ENCODE measurements around the gene FGF10. TPM values are rescaled to one million over a fixed set of nuclear protein-coding genes. Genes with fewer than 3 reads are reported as not detected.

FGF10 gene
- polyA plus RNA-seq, 2 of the 4 experiments (the other 2 are of a cell fraction), result not detected

- Histone ChIP-seq H3K27ac (no peak overlapping the region), H3K9me3 (no peaks in the 10 kb centered on the region), H3K4me2 (no peak overlapping the region), H3K4me3 (no peak overlapping the region), H3K4me1 (no peaks in the 10 kb centered on the region)
- ATAC-seq (no peak), DNase-seq (ENCODE audit: low read depth in 1 of 2, low spot score in 1 of 2) (no peak), FAIRE-seq (no peak)
- TF ChIP-seq ZC3H11A (IDR thresholded peaks at IDR 0.05) (no peak), NR3C1 (IDR thresholded peaks at IDR 0.05) (no peak), POLR2AphosphoS2 (conservative IDR thresholded peaks at IDR 0.05; ENCODE audit: low read length) (no peak), ESRRA (IDR thresholded peaks at IDR 0.05; ENCODE audit: borderline replicate concordance, low read length) (no peak), POLR2A (IDR thresholded peaks at IDR 0.05; ENCODE audit: low read length) (no peak), MAZ (IDR thresholded peaks at IDR 0.05; ENCODE audit: borderline replicate concordance, low read depth, low read length) (no peak), ZNF302 (CRISPR knock-in tag; IDR thresholded peaks at IDR 0.05) (no peak), HEYL (CRISPR knock-in tag; IDR thresholded peaks at IDR 0.05) (no peak), BCL3 (IDR thresholded peaks at IDR 0.05) (no peak), CBX8 (IDR thresholded peaks at IDR 0.05) (no peak), CEBPB (IDR thresholded peaks at IDR 0.05) (no peak), KDM5A (IDR thresholded peaks at IDR 0.05) (no peak)
- 0% methylated on average over 1 of the region's 1 CpG for WGBS (ENCODE audit: missing lambda C conversion rate)
- POLR2A ChIA-PET, result no interaction called here
- CTCF ChIA-PET, result no interaction called here
These were observed 33.0 kb downstream of the FGF10 start for GRCh38 chr5:44356231-44356630.

- ChIA-PET CTCF (interaction anchor here (0.9 to 1.6 kb wide), 2 partner anchors 8 to 14 kb away, joined by 3 to 5 read pairs; no protein-coding TSS in a partner anchor), POLR2A (no interaction called here)
- DNase-seq (ENCODE audit: low read depth in 1 of 2, low spot score in 1 of 2) (no peak), ATAC-seq (no peak), FAIRE-seq (no peak)
- 4% methylated on average over 2 of the region's 2 CpGs for WGBS (ENCODE audit: missing lambda C conversion rate)
- TF ChIP-seq HMGXB4 (CRISPR knock-in tag; IDR thresholded peaks at IDR 0.05; ENCODE audit: borderline replicate concordance), result no peak
- no peak for TF ChIP-seq BCL3 (IDR thresholded peaks at IDR 0.05)
- no peak for TF ChIP-seq TP53 (CRISPR knock-in tag; IDR thresholded peaks at IDR 0.05)
- no peak for TF ChIP-seq KDM1A (IDR thresholded peaks at IDR 0.05; ENCODE audit: low read depth)
- no peaks in the 10 kb centered on the region for H3K4me1 ChIP-seq
- no peak overlapping the region for H3K27ac ChIP-seq
- no peak overlapping the region for H3K4me2 ChIP-seq
- H3K4me3 ChIP-seq, result no peak overlapping the region
- H3K9me3 ChIP-seq, result no peaks in the 10 kb centered on the region
These were observed 43.3 kb downstream of the FGF10 start for GRCh38 chr5:44345871-44346270.

- FAIRE-seq (no peak), DNase-seq (ENCODE audit: low read depth in 1 of 2, low spot score in 1 of 2) (no peak), ATAC-seq (no peak)
- Histone ChIP-seq H3K4me2 (no peak overlapping the region), H3K27ac (no peak overlapping the region), H3K4me1 (no peaks in the 10 kb centered on the region), H3K4me3 (no peak overlapping the region), H3K9me3 (no peaks in the 10 kb centered on the region)
- 4% methylated on average over 2 of the region's 2 CpGs for WGBS (ENCODE audit: missing lambda C conversion rate)
- TF ChIP-seq FOSB (CRISPR knock-in tag; IDR thresholded peaks at IDR 0.05) (no peak), HOXB13 (CRISPR knock-in tag; IDR thresholded peaks at IDR 0.05; ENCODE audit: low read depth) (no peak), GATA3 (IDR thresholded peaks at IDR 0.05; ENCODE audit: borderline replicate concordance) (no peak), ATOH8 (CRISPR knock-in tag; IDR thresholded peaks at IDR 0.05; ENCODE audit: low read depth) (no peak), KDM5A (IDR thresholded peaks at IDR 0.05) (no peak), ELK1 (IDR thresholded peaks at IDR 0.05; ENCODE audit: low read depth, low read length) (no peak), PBX3 (IDR thresholded peaks at IDR 0.05) (no peak), HDAC2 (IDR thresholded peaks at IDR 0.05) (no peak), MAFK (IDR thresholded peaks at IDR 0.05; ENCODE audit: partially characterized antibody) (no peak), ZC3H11A (IDR thresholded peaks at IDR 0.05) (no peak), HES2 (IDR thresholded peaks at IDR 0.05) (no peak), ESRRA (IDR thresholded peaks at IDR 0.05; ENCODE audit: borderline replicate concordance, low read length) (no peak)
- CTCF ChIA-PET, result no interaction called here
- POLR2A ChIA-PET, result no interaction called here
These were observed 52.5 kb downstream of the FGF10 start for GRCh38 chr5:44336708-44337107.
